ENCODE results near the gene KBTBD3.
"Not testable (repeated sequence)": the region's sequence is repeated elsewhere in the genome, so short reads cannot be mapped to it uniquely, and the experiment has no call there.

Gene KBTBD3

GRCh38 chr11:106061249-106061784 lies 15.8 kb downstream of the KBTBD3 start:
- DNase-seq (ENCODE audit: low read depth in 2 of 2): no peak

DNA sequence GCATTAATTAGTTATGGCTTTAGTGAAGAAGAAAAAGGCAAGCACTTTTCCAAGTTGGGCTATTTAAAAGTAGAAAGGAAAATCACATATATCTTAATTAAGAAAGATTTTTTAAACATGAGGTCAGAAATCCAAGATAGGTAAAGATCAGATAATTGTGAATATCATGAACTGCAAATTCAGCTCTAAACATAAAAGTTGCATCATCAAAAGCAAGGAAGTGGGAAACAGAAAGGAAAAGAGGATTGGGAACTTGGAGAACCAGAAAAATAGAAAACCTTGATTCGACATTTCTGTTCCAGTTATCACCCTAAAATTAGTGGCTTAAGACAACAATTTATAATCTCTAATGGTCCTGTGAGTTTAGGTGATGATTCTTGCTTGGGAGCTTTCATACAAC lies 17.5 kb downstream of the KBTBD3 start:
- no peak for DNase-seq (ENCODE audit: low read depth in 2 of 2)

- not testable (repeated sequence) for DNase-seq (ENCODE audit: low read depth in 2 of 2)
Observed at GRCh38 chr11:106058377-106058776, 18.8 kb downstream of the KBTBD3 start.

GRCh38 chr11:106051103-106051502 lies 26.0 kb downstream of the KBTBD3 start:
- no peak for DNase-seq (ENCODE audit: low read depth in 2 of 2)

- DNase-seq (ENCODE audit: low read depth in 2 of 2): no peak
Observed at GRCh38 chr11:106049727-106050476, 27.2 kb downstream of the KBTBD3 start.

DNA sequence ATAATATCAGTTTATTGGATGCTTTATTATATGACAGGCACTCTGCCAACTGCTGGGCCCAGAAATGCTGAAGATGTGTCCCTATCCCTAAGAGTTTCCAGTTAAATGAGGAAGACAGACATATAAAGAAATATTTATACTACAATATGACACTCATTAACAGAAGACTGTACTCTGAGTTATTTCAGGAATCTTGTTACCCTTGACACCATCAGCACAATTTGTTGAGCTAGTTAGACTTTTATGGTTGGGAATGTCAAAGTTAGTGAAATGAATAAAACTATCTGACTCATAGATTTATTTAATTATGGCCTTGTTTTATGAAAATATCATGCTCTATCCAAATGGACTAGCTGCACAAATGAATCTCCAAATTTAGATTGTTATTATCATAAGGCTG lies 29.5 kb downstream of the KBTBD3 start:
- no peak for DNase-seq (ENCODE audit: low read depth in 2 of 2)

DNA sequence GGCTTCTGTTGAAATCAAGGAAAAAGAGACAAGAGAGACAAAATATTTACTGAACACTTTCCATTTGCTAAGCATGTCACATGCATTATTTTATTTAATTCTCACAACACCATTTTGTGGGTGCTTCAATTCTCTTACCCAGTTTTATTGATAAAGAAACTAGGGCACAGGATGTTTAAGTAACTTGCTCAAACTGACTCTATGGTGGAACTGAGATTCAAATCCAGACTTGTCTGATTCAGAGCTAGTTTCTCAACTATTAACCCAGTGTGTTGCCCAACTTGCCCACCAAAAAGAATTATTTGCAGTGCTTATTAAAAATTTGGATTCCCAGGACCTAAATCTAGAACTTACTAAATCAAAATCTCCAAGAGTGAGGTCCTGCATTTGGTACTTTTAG lies 33.6 kb downstream of the KBTBD3 start:
- no peak for DNase-seq (ENCODE audit: low read depth in 2 of 2)

GRCh38 chr11:106032861-106033260 lies 44.3 kb downstream of the KBTBD3 start:
- DNase-seq (ENCODE audit: low read depth in 2 of 2): no peak

DNA sequence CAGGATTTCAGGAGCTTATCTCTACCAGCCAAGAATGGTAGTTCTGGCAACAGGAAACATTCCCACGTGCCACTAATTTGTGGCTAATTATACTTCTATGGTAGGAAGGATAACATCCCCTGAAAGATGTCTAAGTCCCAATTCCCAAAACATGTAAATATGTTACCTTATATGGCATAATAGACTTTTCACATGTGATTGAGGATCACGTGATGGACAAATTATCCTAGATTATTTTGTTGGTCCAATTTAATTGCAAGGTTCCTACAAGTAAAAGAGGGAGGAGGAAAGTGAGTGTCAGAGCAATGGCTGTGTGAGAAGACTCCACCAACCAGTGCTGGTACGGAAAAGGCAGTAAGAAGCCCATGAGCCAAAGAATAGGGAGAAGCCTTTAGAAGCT lies 45.2 kb downstream of the KBTBD3 start:
- DNase-seq (ENCODE audit: low read depth in 2 of 2): no peak

- no peak for DNase-seq (ENCODE audit: low read depth in 2 of 2)
Observed at GRCh38 chr11:106031202-106031810, 45.8 kb downstream of the KBTBD3 start.

DNA sequence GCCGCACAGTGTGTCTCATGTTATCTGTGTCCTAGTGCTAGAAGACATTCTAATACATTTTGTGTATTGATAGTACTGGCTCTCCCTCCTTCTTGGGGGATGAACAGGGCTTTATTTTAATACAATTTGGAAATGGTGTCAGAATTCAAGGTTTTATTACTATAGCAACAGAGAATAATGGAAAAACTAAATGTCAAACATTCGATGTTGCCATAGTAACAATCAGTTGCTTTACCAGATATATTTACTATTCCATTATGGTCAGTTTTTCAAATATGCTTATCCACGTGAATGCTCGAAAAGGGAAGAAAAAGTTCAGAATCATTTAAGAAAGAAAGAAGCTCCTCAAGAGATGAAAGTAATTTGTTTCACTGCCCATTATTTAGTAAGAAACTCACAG lies 46.5 kb downstream of the KBTBD3 start:
- DNase-seq (ENCODE audit: low read depth in 2 of 2): no peak

GRCh38 chr11:106022795-106023275 lies 54.3 kb downstream of the KBTBD3 start:
- no peak for DNase-seq (ENCODE audit: low read depth in 2 of 2)

GRCh38 chr11:106021967-106022794 lies 55.0 kb downstream of the KBTBD3 start, which contains the start of gene MSANTD4:
Gene MSANTD4 (minus strand): TSS chr11:106022240. CDS start chr11:106010917, 11,323 bp downstream.
- peak; percentile 89 to 93 for DNase-seq (ENCODE audit: low read depth in 2 of 2)

- no peak for DNase-seq (ENCODE audit: low read depth in 2 of 2)
Observed at GRCh38 chr11:106021181-106021966, 55.8 kb downstream of the KBTBD3 start.

DNA sequence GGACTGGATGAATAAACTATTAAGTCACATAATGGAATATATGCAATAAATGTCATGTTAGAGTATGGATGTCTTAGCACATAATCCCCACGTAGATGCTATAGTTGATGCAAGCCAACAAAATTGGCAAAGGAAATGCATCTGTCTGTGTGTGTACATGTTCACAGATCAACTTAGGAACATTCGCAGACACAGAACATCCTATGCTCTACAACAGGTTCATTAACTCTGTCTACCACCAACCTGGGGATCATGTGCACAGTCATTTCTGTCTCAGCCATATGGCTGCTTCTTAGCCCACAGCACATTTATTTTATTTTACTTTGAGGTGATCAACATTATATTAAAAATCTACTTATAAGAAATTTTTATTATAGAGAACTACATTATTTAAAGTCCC lies 60.1 kb downstream of the KBTBD3 start:
- DNase-seq (ENCODE audit: low read depth in 2 of 2): no peak

- DNase-seq (ENCODE audit: low read depth in 2 of 2): no peak
Observed at GRCh38 chr11:106015066-106015465, 62.1 kb downstream of the KBTBD3 start.

- DNase-seq (ENCODE audit: low read depth in 2 of 2): no peak
Observed at GRCh38 chr11:106014620-106015019, 62.5 kb downstream of the KBTBD3 start.

- no peak for DNase-seq (ENCODE audit: low read depth in 2 of 2)
Observed at GRCh38 chr11:106014035-106014434, 63.1 kb downstream of the KBTBD3 start.

- no peak for DNase-seq (ENCODE audit: low read depth in 2 of 2)
Observed at GRCh38 chr11:106012744-106013143, 64.4 kb downstream of the KBTBD3 start.

DNA sequence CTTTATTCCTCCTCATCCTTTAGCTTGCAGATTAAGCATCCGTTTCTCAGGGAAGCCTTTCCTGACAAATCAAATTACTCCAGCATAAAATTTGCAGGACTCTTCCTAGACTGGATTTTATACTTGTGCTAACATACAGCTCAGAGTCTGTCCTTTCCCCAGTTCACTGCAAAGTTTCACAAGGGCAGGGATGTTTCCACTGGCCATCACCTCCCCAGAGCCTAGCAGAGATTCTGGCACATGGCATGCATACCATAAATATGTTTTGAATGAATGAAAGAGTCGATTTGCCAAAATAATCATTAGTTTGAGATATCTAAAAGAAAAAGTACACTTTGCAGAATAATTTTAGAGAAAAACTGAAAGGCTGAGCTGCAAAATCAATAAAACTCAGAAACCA lies 65.7 kb downstream of the KBTBD3 start:
- no peak for DNase-seq (ENCODE audit: low read depth in 2 of 2)

- DNase-seq (ENCODE audit: low read depth in 2 of 2): not testable (repeated sequence)
Observed at GRCh38 chr11:106003094-106003493, 74.1 kb downstream of the KBTBD3 start.
